Measurements from ENCODE around the gene PIP5K1A.

DNA sequence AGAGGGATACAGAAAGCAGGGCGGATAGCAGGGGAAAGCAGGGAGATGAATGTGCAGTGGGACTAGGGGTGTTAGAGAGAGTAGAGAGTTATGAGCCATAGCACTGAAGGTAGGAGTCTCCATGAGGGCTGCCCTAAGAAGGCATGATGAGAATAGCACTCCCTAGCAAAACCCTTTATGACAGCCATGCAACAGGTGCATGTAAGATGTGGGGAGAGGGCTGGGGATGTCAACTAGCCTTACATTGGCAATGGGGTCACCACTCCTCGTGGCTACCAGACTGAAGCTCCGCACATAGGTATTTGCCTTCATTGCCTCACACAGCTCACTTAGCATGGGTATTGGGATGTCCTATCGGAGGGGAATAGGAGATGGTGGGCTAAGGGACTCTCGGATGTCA, 27.2 kb upstream of the PIP5K1A start:
- TF ChIP-seq ZNF8 (CRISPR knock-in tag; IDR thresholded peaks at IDR 0.05) (no peak), CSDC2 (CRISPR knock-in tag; IDR thresholded peaks at IDR 0.05) (no peak), TCF4 (CRISPR knock-in tag; IDR thresholded peaks at IDR 0.05; ENCODE audit: borderline replicate concordance) (no peak)
- TF ChIP-seq, protein P1, sequence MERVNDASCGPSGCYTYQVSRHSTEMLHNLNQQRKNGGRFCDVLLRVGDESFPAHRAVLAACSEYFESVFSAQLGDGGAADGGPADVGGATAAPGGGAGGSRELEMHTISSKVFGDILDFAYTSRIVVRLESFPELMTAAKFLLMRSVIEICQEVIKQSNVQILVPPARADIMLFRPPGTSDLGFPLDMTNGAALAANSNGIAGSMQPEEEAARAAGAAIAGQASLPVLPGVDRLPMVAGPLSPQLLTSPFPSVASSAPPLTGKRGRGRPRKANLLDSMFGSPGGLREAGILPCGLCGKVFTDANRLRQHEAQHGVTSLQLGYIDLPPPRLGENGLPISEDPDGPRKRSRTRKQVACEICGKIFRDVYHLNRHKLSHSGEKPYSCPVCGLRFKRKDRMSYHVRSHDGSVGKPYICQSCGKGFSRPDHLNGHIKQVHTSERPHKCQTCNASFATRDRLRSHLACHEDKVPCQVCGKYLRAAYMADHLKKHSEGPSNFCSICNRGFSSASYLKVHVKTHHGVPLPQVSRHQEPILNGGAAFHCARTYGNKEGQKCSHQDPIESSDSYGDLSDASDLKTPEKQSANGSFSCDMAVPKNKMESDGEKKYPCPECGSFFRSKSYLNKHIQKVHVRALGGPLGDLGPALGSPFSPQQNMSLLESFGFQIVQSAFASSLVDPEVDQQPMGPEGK (CRISPR knock-in tag; IDR thresholded peaks at IDR 0.05; ENCODE audit: borderline replicate concordance) = no peak
- TF ChIP-seq, protein P2, sequence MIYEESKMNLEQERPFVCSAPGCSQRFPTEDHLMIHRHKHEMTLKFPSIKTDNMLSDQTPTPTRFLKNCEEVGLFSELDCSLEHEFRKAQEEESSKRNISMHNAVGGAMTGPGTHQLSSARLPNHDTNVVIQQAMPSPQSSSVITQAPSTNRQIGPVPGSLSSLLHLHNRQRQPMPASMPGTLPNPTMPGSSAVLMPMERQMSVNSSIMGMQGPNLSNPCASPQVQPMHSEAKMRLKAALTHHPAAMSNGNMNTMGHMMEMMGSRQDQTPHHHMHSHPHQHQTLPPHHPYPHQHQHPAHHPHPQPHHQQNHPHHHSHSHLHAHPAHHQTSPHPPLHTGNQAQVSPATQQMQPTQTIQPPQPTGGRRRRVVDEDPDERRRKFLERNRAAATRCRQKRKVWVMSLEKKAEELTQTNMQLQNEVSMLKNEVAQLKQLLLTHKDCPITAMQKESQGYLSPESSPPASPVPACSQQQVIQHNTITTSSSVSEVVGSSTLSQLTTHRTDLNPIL (CRISPR knock-in tag; IDR thresholded peaks at IDR 0.05; ENCODE audit: low read depth) = no peak
- TF ChIP-seq, protein P3, sequence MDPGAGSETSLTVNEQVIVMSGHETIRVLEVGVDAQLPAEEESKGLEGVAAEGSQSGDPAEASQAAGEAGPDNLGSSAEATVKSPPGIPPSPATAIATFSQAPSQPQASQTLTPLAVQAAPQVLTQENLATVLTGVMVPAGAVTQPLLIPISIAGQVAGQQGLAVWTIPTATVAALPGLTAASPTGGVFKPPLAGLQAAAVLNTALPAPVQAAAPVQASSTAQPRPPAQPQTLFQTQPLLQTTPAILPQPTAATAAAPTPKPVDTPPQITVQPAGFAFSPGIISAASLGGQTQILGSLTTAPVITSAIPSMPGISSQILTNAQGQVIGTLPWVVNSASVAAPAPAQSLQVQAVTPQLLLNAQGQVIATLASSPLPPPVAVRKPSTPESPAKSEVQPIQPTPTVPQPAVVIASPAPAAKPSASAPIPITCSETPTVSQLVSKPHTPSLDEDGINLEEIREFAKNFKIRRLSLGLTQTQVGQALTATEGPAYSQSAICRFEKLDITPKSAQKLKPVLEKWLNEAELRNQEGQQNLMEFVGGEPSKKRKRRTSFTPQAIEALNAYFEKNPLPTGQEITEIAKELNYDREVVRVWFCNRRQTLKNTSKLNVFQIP (CRISPR knock-in tag; IDR thresholded peaks at IDR 0.05; ENCODE audit: borderline replicate concordance, low read depth) = no peak
